Measurements from ENCODE around the gene FAM181B.

DNA sequence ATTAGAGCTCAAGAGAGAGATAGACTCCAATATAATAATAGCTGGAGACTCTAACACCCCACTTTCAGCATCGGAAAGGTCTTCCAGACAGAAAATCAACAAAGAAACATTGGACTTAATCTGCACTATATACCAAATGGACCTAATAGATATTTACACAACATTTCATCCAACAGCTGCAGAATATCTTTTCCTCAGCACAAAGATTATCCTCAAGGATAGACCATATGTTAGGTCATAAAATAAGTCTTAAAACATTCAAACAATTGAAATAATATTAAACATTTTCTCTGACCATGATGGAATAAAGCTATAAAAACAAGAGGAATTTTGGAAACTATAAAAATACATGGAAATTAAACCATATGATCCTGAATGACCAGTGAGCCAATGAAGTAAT, 45.1 kb upstream of the FAM181B start:
- TF ChIP-seq, protein P1, sequence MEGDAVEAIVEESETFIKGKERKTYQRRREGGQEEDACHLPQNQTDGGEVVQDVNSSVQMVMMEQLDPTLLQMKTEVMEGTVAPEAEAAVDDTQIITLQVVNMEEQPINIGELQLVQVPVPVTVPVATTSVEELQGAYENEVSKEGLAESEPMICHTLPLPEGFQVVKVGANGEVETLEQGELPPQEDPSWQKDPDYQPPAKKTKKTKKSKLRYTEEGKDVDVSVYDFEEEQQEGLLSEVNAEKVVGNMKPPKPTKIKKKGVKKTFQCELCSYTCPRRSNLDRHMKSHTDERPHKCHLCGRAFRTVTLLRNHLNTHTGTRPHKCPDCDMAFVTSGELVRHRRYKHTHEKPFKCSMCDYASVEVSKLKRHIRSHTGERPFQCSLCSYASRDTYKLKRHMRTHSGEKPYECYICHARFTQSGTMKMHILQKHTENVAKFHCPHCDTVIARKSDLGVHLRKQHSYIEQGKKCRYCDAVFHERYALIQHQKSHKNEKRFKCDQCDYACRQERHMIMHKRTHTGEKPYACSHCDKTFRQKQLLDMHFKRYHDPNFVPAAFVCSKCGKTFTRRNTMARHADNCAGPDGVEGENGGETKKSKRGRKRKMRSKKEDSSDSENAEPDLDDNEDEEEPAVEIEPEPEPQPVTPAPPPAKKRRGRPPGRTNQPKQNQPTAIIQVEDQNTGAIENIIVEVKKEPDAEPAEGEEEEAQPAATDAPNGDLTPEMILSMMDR (IDR thresholded peaks at IDR 0.05; ENCODE audit: low read depth, low read length): no peak
- TF ChIP-seq EZH2phosphoT487 (IDR thresholded peaks at IDR 0.05; ENCODE audit: low read depth): no peak
